Memory B cell (primary cell): Measurements from ENCODE around the gene FBXW8.

Source experiments
- ATAC-seq: fragments of 150-1000 bp; cut with Tn5 transposase; 2 replicates; pipeline ENCODE4 v1.10.0; 2021; ENCODE audit warnings: low read depth, mild to moderate bottlenecking, moderate library complexity
- DNase-seq, 2 donors: peaks; one replicate each; pipeline ENCODE4 v3.0.0; 2022; ENCODE audit warnings: low spot score in 2 of 2
- H3K27ac Mint-ChIP-seq: one replicate; pipeline ENCODE4 v1.8.0; 2022; ENCODE audit warnings: mild to moderate bottlenecking, moderate library complexity, mixed read lengths
- H3K27me3 Mint-ChIP-seq: one replicate; pipeline ENCODE4 v1.8.0; 2022; ENCODE audit warnings: mixed read lengths
- H3K36me3 Mint-ChIP-seq: one replicate; pipeline ENCODE4 v1.8.0; 2022; ENCODE audit warnings: mild to moderate bottlenecking, mixed read lengths
- H3K4me1 Mint-ChIP-seq: one replicate; pipeline ENCODE4 v1.8.0; 2022; ENCODE audit warnings: mixed read lengths
- H3K4me3 Mint-ChIP-seq: one replicate; pipeline ENCODE4 v1.8.0; 2022; ENCODE audit warnings: mild to moderate bottlenecking, moderate library complexity, mixed read lengths
- H3K9me3 Mint-ChIP-seq: one replicate; pipeline ENCODE4 v1.8.0; 2022; ENCODE audit warnings: mixed read lengths

Gene FBXW8

GRCh38 chr12:117013726-117014125, 103.0 kb downstream of the FBXW8 start:
- DNase-seq: no peak
- peaks cover 7% of the 10 kb centered on the region for H3K9me3 Mint-ChIP-seq
- peaks cover 69% of the 10 kb centered on the region for H3K36me3 Mint-ChIP-seq
- H3K4me3 Mint-ChIP-seq: no peak overlapping the region
- H3K27ac Mint-ChIP-seq: no peak overlapping the region
- no peaks in the 10 kb centered on the region for H3K27me3 Mint-ChIP-seq
- H3K4me1 Mint-ChIP-seq: no peaks in the 10 kb centered on the region
- no peak for ATAC-seq

- H3K4me3 Mint-ChIP-seq: no peak overlapping the region
- H3K36me3 Mint-ChIP-seq: peaks cover 71% of the 10 kb centered on the region
- DNase-seq (no peak), ATAC-seq (no peak)
- no peaks in the 10 kb centered on the region for H3K27me3 Mint-ChIP-seq
- peaks cover 7% of the 10 kb centered on the region for H3K9me3 Mint-ChIP-seq
- H3K27ac Mint-ChIP-seq: no peak overlapping the region
- H3K4me1 Mint-ChIP-seq: no peaks in the 10 kb centered on the region
These were observed 103.7 kb downstream of the FBXW8 start for GRCh38 chr12:117014342-117014887.

GRCh38 chr12:117015811-117016210, 105.1 kb downstream of the FBXW8 start:
- ATAC-seq (no peak), DNase-seq (no peak)
- no peaks in the 10 kb centered on the region for H3K27me3 Mint-ChIP-seq
- no peaks in the 10 kb centered on the region for H3K4me1 Mint-ChIP-seq
- H3K27ac Mint-ChIP-seq: no peak overlapping the region
- no peak overlapping the region for H3K4me3 Mint-ChIP-seq
- H3K36me3 Mint-ChIP-seq: peaks cover 66% of the 10 kb centered on the region
- peaks cover 7% of the 10 kb centered on the region for H3K9me3 Mint-ChIP-seq

- Mint-ChIP-seq H3K9me3 (peaks cover 7% of the 10 kb centered on the region), H3K4me1 (no peaks in the 10 kb centered on the region), H3K27me3 (no peaks in the 10 kb centered on the region), H3K27ac (no peak overlapping the region), H3K4me3 (no peak overlapping the region), H3K36me3 (peaks cover 59% of the 10 kb centered on the region)
- ATAC-seq (no peak), DNase-seq (no peak)
These were observed 107.1 kb downstream of the FBXW8 start for GRCh38 chr12:117017807-117018206.

GRCh38 chr12:117018276-117018675, 107.5 kb downstream of the FBXW8 start:
- Mint-ChIP-seq H3K4me1 (no peaks in the 10 kb centered on the region), H3K9me3 (peaks cover 5% of the 10 kb centered on the region), H3K27me3 (no peaks in the 10 kb centered on the region), H3K36me3 (peaks cover 56% of the 10 kb centered on the region), H3K27ac (no peak overlapping the region), H3K4me3 (no peak overlapping the region)
- ATAC-seq: no peak
- DNase-seq: no peak

GRCh38 chr12:117018685-117019084, 107.9 kb downstream of the FBXW8 start:
- Mint-ChIP-seq H3K27me3 (no peaks in the 10 kb centered on the region), H3K9me3 (peaks cover 5% of the 10 kb centered on the region), H3K4me1 (no peaks in the 10 kb centered on the region), H3K4me3 (no peak overlapping the region), H3K27ac (peak overlapping the region; percentile 7), H3K36me3 (peaks cover 54% of the 10 kb centered on the region)
- no peak for ATAC-seq
- no peak for DNase-seq

GRCh38 chr12:117019866-117020265, 109.1 kb downstream of the FBXW8 start:
- H3K36me3 Mint-ChIP-seq: peaks cover 46% of the 10 kb centered on the region

GRCh38 chr12:117020536-117021220, 109.9 kb downstream of the FBXW8 start:
- peaks cover 40% of the 10 kb centered on the region for H3K36me3 Mint-ChIP-seq
- H3K4me3 Mint-ChIP-seq: no peak overlapping the region

More at GRCh38 chr12:117019866-117020265, 109.1 kb downstream of the FBXW8 start:
- H3K4me3 Mint-ChIP-seq: no peak overlapping the region
- peaks cover 5% of the 10 kb centered on the region for H3K9me3 Mint-ChIP-seq
- no peaks in the 10 kb centered on the region for H3K27me3 Mint-ChIP-seq
- H3K4me1 Mint-ChIP-seq: no peaks in the 10 kb centered on the region
- H3K27ac Mint-ChIP-seq: no peak overlapping the region
- ATAC-seq (no peak), DNase-seq (no peak)

GRCh38 chr12:117022465-117022864, 111.7 kb downstream of the FBXW8 start:
- ATAC-seq (no peak), DNase-seq (no peak)
- Mint-ChIP-seq H3K4me3 (no peak overlapping the region), H3K27me3 (no peaks in the 10 kb centered on the region), H3K36me3 (peaks cover 35% of the 10 kb centered on the region), H3K27ac (no peak overlapping the region), H3K9me3 (no peaks in the 10 kb centered on the region), H3K4me1 (peaks cover 4% of the 10 kb centered on the region)

More at GRCh38 chr12:117020536-117021220, 109.9 kb downstream of the FBXW8 start:
- Mint-ChIP-seq H3K27me3 (no peaks in the 10 kb centered on the region), H3K27ac (no peak overlapping the region), H3K4me1 (peaks cover 2% of the 10 kb centered on the region), H3K9me3 (peaks cover 2% of the 10 kb centered on the region)
- DNase-seq (no peak), ATAC-seq (no peak)

- Mint-ChIP-seq H3K4me3 (no peak overlapping the region), H3K27ac (no peak overlapping the region), H3K27me3 (no peaks in the 10 kb centered on the region), H3K36me3 (peaks cover 41% of the 10 kb centered on the region), H3K9me3 (no peaks in the 10 kb centered on the region), H3K4me1 (peaks cover 4% of the 10 kb centered on the region)
- DNase-seq: no peak
- ATAC-seq: no peak
These were observed 113.5 kb downstream of the FBXW8 start for GRCh38 chr12:117023998-117024960.

- H3K9me3 Mint-ChIP-seq: no peaks in the 10 kb centered on the region
- no peaks in the 10 kb centered on the region for H3K27me3 Mint-ChIP-seq
- peaks cover 4% of the 10 kb centered on the region for H3K4me1 Mint-ChIP-seq
- H3K4me3 Mint-ChIP-seq: no peak overlapping the region
- DNase-seq (no peak), ATAC-seq (no peak)
- H3K27ac Mint-ChIP-seq: peak overlapping the region; percentile 73
- peaks cover 38% of the 10 kb centered on the region for H3K36me3 Mint-ChIP-seq
These were observed 114.3 kb downstream of the FBXW8 start for GRCh38 chr12:117024961-117025480.

GRCh38 chr12:117025481-117026151, 114.9 kb downstream of the FBXW8 start:
- Mint-ChIP-seq H3K36me3 (peaks cover 37% of the 10 kb centered on the region), H3K27ac (peak overlapping the region; percentile 73), H3K4me1 (peaks cover 4% of the 10 kb centered on the region), H3K4me3 (no peak overlapping the region), H3K9me3 (no peaks in the 10 kb centered on the region), H3K27me3 (no peaks in the 10 kb centered on the region)
- DNase-seq: peak; percentile 42 to 43
- ATAC-seq: peak; percentile 86

GRCh38 chr12:117026343-117026742, 115.6 kb downstream of the FBXW8 start:
- peaks cover 7% of the 10 kb centered on the region for H3K4me1 Mint-ChIP-seq
- peaks cover 35% of the 10 kb centered on the region for H3K36me3 Mint-ChIP-seq
- H3K27me3 Mint-ChIP-seq: no peaks in the 10 kb centered on the region
- no peak for DNase-seq
- ATAC-seq: no peak
- H3K9me3 Mint-ChIP-seq: no peaks in the 10 kb centered on the region
- H3K4me3 Mint-ChIP-seq: no peak overlapping the region
- H3K27ac Mint-ChIP-seq: no peak overlapping the region
